Measurements from ENCODE around the gene USP47. TPM values are rescaled to one million over a fixed set of nuclear protein-coding genes. Genes with fewer than 3 reads are reported as not detected.

Gene USP47, protein sequence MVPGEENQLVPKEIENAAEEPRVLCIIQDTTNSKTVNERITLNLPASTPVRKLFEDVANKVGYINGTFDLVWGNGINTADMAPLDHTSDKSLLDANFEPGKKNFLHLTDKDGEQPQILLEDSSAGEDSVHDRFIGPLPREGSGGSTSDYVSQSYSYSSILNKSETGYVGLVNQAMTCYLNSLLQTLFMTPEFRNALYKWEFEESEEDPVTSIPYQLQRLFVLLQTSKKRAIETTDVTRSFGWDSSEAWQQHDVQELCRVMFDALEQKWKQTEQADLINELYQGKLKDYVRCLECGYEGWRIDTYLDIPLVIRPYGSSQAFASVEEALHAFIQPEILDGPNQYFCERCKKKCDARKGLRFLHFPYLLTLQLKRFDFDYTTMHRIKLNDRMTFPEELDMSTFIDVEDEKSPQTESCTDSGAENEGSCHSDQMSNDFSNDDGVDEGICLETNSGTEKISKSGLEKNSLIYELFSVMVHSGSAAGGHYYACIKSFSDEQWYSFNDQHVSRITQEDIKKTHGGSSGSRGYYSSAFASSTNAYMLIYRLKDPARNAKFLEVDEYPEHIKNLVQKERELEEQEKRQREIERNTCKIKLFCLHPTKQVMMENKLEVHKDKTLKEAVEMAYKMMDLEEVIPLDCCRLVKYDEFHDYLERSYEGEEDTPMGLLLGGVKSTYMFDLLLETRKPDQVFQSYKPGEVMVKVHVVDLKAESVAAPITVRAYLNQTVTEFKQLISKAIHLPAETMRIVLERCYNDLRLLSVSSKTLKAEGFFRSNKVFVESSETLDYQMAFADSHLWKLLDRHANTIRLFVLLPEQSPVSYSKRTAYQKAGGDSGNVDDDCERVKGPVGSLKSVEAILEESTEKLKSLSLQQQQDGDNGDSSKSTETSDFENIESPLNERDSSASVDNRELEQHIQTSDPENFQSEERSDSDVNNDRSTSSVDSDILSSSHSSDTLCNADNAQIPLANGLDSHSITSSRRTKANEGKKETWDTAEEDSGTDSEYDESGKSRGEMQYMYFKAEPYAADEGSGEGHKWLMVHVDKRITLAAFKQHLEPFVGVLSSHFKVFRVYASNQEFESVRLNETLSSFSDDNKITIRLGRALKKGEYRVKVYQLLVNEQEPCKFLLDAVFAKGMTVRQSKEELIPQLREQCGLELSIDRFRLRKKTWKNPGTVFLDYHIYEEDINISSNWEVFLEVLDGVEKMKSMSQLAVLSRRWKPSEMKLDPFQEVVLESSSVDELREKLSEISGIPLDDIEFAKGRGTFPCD (N-terminal part only)
- polyA plus RNA-seq (ENCODE audit: insufficient read length in 3 of 3): 10 to 100 TPM; 90.4 to 97.5 (median 91.0) TPM

- DNase-seq (ENCODE audit: low read depth in 3 of 3, low spot score in 2 of 3): peak; percentile 67 to 81 (median 71)
Measured at GRCh38 chr11:11841723-11842420, at the start of gene USP47. Gene USP47 (plus strand): TSS chr11:11841972. CDS start chr11:11842186, 214 bp downstream.

GRCh38 chr11:11793073-11793472 is 48.7 kb upstream of the USP47 start:
- DNase-seq (ENCODE audit: low read depth in 3 of 3, low spot score in 2 of 3): no peak

GRCh38 chr11:11798586-11799438 is 43.0 kb upstream of the USP47 start:
- peak in 2 of 3 donors; percentile 54 to 68 for DNase-seq (ENCODE audit: low read depth in 3 of 3, low spot score in 2 of 3)

GRCh38 chr11:11805228-11805627 is 36.5 kb upstream of the USP47 start:
- no peak for DNase-seq (ENCODE audit: low read depth in 3 of 3, low spot score in 2 of 3)

DNA sequence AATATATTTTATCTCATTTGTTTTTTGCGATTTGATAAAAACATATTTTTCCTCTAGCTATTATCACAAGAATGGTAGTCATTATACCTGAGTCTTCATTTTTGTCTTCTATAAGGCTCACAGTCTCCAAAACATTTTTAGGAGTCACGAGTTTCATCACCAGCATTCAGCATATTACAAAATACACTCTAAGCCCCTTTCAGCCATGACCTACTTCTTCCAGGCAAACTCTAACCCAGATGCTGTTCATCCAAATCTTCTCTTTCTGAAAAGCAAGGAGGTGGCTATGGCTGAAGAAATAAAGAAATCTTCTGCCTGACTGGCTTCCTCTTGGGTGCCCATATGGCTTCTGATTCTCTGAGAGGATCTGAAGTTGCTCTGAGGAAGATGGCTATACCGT is 35.7 kb upstream of the USP47 start:
- no peak for DNase-seq (ENCODE audit: low read depth in 3 of 3, low spot score in 2 of 3)

- no peak for DNase-seq (ENCODE audit: low read depth in 3 of 3, low spot score in 2 of 3)
Measured at GRCh38 chr11:11806586-11806985, 35.2 kb upstream of the USP47 start.

GRCh38 chr11:11807811-11808782 is 33.7 kb upstream of the USP47 start:
- DNase-seq (ENCODE audit: low read depth in 3 of 3, low spot score in 2 of 3): no peak

- no peak for DNase-seq (ENCODE audit: low read depth in 3 of 3, low spot score in 2 of 3)
Measured at GRCh38 chr11:11808992-11809615, 32.7 kb upstream of the USP47 start.

GRCh38 chr11:11810764-11811726 is 30.7 kb upstream of the USP47 start:
- DNase-seq (ENCODE audit: low read depth in 3 of 3, low spot score in 2 of 3): no peak

- DNase-seq (ENCODE audit: low read depth in 3 of 3, low spot score in 2 of 3): no peak
Measured at GRCh38 chr11:11813288-11813962, 28.3 kb upstream of the USP47 start.

- no peak for DNase-seq (ENCODE audit: low read depth in 3 of 3, low spot score in 2 of 3)
Measured at GRCh38 chr11:11814614-11815452, 26.9 kb upstream of the USP47 start.

GRCh38 chr11:11816511-11817314 is 25.1 kb upstream of the USP47 start:
- no peak for DNase-seq (ENCODE audit: low read depth in 3 of 3, low spot score in 2 of 3)

DNA sequence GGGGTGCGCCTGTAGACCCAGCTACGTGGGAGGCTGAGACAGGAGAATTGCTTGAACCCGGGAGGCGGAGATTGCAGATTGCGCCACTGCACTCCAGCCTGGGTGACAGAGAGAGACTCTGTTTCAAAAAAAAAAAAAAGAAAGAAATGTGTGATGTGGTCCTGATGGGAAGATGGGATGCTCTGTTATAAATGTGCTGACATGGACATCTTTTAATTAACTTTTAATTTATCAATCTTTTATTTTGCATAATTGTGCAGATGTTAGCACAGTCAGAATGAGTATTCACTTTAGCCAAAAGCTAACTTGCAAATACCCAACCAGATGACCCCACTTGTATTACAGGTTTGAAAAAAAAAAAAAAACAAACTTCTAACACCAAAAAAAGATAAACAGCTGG is 23.8 kb upstream of the USP47 start:
- DNase-seq (ENCODE audit: low read depth in 3 of 3, low spot score in 2 of 3): no peak

DNA sequence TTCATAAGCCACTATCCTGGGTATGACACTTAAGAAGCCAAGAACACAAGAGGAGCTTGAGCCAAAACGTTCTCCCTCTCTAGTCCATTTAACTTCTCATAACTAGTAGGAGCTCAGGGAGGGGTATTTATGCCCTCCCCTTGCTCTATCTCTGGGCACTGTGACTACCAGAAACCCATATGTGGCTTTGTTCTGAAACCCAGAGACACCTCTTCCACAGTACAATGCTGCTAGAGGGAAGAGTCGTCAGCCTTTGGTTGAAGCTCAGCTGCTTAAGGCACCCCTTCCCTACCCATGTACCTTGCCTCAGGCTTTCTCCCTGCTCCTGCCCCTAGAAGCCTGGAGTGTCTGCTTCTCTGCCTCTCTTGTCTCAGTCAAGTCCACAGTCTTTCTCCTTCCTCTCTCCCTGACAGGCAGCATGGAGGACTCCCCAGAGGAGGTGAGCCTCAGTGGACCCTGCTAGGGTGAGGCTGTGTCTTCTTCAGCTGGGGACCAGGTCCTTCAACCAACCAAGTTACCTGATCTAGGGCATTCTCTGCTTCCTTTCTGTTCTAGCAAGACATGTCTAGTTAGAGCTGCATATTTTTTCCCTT is 23.1 kb upstream of the USP47 start:
- DNase-seq (ENCODE audit: low read depth in 3 of 3, low spot score in 2 of 3): no peak
